Osteocyte (in vitro differentiated cells): ENCODE data around the gene KRT3. TPM values are rescaled to one million over a fixed set of nuclear protein-coding genes. Genes with fewer than 3 reads are reported as not detected.

Source experiments
- DNase-seq: peaks from one replicate; pipeline ENCODE4 v3.0.0; 2021; ENCODE audit warnings: mixed read lengths; ENCODE audit not compliant: unreplicated experiment; ENCODE audit errors: extremely low spot score
- H3K27ac Mint-ChIP-seq: one replicate; pipeline ENCODE4 v1.8.0; 2021; ENCODE audit warnings: mild to moderate bottlenecking, mixed read lengths; ENCODE audit not compliant: unreplicated experiment
- H3K27me3 Mint-ChIP-seq: one replicate; pipeline ENCODE4 v1.8.0; 2021; ENCODE audit warnings: mixed read lengths; ENCODE audit not compliant: unreplicated experiment
- H3K36me3 Mint-ChIP-seq: one replicate; pipeline ENCODE4 v1.8.0; 2021; ENCODE audit warnings: mixed read lengths; ENCODE audit not compliant: unreplicated experiment
- H3K4me1 Mint-ChIP-seq: one replicate; pipeline ENCODE4 v1.8.0; 2021; ENCODE audit warnings: mixed read lengths; ENCODE audit not compliant: unreplicated experiment
- H3K4me3 Mint-ChIP-seq: one replicate; pipeline ENCODE4 v1.8.0; 2021; ENCODE audit warnings: mild to moderate bottlenecking, moderate library complexity, mixed read lengths; ENCODE audit not compliant: unreplicated experiment
- H3K9me3 Mint-ChIP-seq: one replicate; pipeline ENCODE4 v1.8.0; 2021; ENCODE audit warnings: mixed read lengths; ENCODE audit not compliant: unreplicated experiment
- total RNA-seq: library from RNA; stranded (reverse); gene quantifications from 2 replicates; pipeline ENCODE4 v1.2.1, GENCODE V29; 2021
- TF ChIP-seq, protein P1 (sequence below): fragments of 200-600 bp; sonication (generic); IDR thresholded peaks from 2 replicates; pipeline ENCODE4 v1.5.0; 2021; ENCODE audit warnings: antibody characterized with exemption, mild to moderate bottlenecking, moderate library complexity

KRT3 gene
- total RNA-seq, 1 donor from 2014 or later = not detected

DNA sequence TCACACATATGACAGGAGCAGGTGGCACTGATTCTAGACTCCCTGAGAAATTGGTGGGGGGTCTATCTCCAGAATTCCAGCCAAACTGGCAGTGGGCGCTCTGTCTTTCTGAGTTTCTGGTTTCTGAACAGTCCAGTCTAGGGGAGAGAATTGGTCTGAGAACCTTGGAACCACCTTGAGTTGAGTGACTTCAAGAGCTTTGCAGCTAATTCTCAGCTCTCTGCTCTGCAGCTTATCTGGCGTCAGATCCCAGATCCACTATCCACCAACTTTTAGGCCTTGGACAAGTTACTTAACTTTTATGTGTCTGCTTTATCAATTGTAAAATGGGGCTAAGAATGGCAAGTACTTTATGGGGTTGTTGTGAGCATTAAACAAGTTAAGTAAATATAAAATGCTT is 17.1 kb downstream of the KRT3 start:
- Mint-ChIP-seq H3K27ac (no peak overlapping the region), H3K27me3 (peaks cover 48% of the 10 kb centered on the region), H3K4me1 (no peaks in the 10 kb centered on the region), H3K36me3 (no peaks in the 10 kb centered on the region), H3K9me3 (no peaks in the 10 kb centered on the region), H3K4me3 (no peak overlapping the region)
- no peak for DNase-seq
- TF ChIP-seq, protein P1, sequence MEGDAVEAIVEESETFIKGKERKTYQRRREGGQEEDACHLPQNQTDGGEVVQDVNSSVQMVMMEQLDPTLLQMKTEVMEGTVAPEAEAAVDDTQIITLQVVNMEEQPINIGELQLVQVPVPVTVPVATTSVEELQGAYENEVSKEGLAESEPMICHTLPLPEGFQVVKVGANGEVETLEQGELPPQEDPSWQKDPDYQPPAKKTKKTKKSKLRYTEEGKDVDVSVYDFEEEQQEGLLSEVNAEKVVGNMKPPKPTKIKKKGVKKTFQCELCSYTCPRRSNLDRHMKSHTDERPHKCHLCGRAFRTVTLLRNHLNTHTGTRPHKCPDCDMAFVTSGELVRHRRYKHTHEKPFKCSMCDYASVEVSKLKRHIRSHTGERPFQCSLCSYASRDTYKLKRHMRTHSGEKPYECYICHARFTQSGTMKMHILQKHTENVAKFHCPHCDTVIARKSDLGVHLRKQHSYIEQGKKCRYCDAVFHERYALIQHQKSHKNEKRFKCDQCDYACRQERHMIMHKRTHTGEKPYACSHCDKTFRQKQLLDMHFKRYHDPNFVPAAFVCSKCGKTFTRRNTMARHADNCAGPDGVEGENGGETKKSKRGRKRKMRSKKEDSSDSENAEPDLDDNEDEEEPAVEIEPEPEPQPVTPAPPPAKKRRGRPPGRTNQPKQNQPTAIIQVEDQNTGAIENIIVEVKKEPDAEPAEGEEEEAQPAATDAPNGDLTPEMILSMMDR = no peak

DNA sequence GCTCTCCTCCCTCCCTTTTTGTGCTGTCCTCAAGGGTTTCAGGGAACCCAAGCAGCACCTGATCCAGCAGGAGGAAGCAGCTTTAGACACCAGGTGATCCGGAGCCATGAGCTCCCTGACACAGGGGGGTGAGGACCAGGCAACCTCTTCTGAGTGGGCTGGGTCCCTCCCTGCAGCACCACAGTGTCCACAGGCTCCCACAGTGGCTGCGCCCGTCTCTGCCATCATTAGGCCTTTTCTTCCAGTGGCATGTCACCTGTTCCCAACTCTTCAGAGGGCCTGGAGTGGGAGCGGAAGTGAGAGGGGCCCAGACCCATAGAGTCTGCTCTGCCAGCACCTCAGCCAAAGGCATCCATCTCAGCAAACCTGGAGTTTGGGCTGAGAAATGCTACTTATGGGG is 18.4 kb downstream of the KRT3 start:
- Mint-ChIP-seq H3K27ac (no peak overlapping the region), H3K27me3 (peaks cover 55% of the 10 kb centered on the region)

DNA sequence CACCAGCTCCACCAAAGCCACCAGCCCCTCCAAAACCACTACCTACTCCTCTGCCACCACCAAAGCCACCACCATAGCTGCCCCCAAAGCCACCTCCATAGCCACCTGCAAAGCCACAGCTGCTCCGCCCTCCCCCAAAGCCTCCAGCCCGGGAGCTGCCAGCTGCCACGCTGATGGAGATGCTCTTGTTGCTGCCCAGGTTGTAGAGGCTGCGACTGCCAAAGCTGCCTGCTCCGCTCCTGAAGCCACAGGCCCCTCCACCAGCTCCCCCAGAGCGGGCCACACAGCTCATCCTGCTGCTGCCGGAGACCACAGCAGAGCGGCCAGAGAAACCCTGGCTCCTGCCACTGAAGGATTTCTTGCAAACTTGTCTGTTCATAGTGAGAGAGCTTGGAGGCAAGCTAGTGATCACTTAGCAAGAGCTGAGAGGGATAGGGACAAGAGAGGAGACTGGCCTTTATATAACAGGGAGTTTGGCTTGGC is 19.0 kb downstream of the KRT3 start, which contains the start of gene KRT76:
KRT76 (minus strand) TSS at position 433 of the 483 bp plus-strand sequence; CDS start at position 379, 54 bp downstream.
- H3K27ac Mint-ChIP-seq = no peak within 1 kb of the TSS
- peaks cover 52% of the 10 kb centered on the region for H3K27me3 Mint-ChIP-seq
- no peaks in the 10 kb centered on the region for H3K36me3 Mint-ChIP-seq
- H3K4me1 Mint-ChIP-seq = no peaks in the 10 kb centered on the region
- DNase-seq = no peak
- TF ChIP-seq, protein P1 = no peak
- no peaks in the 10 kb centered on the region for H3K9me3 Mint-ChIP-seq
- no peak within 1 kb of the TSS for H3K4me3 Mint-ChIP-seq

More for the DNA sequence above, 18.4 kb downstream of the KRT3 start:
- no peak for DNase-seq
- TF ChIP-seq, protein P1 = no peak
- H3K4me3 Mint-ChIP-seq = no peak overlapping the region
- H3K36me3 Mint-ChIP-seq = no peaks in the 10 kb centered on the region
- no peaks in the 10 kb centered on the region for H3K9me3 Mint-ChIP-seq
- no peaks in the 10 kb centered on the region for H3K4me1 Mint-ChIP-seq

DNA sequence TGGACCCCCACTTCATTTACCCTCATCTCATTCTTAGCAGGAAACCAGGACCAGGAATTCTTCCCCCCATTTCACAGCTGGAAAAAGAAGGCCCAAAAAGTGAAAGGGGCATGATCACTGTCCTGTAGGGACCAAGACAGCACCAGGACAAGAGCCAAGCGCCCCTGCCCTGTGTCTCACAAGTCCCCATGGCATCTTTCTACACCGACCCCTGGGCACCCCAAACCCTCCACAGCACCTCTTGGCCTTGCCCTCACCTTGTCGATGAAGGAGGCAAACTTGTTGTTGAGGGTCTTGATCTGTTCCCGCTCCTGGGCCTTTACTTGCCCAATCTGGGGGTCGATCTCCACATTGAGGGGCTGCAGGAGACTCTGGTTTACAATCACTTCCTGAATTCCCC is 19.5 kb downstream of the KRT3 start:
- H3K27me3 Mint-ChIP-seq = peaks cover 47% of the 10 kb centered on the region
- DNase-seq = no peak
- H3K4me3 Mint-ChIP-seq = no peak overlapping the region
- no peaks in the 10 kb centered on the region for H3K36me3 Mint-ChIP-seq
- H3K4me1 Mint-ChIP-seq = no peaks in the 10 kb centered on the region
- TF ChIP-seq, protein P1 = no peak
- no peaks in the 10 kb centered on the region for H3K9me3 Mint-ChIP-seq
- no peak overlapping the region for H3K27ac Mint-ChIP-seq

- TF ChIP-seq, protein P1 = no peak
- H3K27me3 Mint-ChIP-seq = peaks cover 48% of the 10 kb centered on the region
- no peak overlapping the region for H3K4me3 Mint-ChIP-seq
These were observed 21.2 kb downstream of the KRT3 start for GRCh38 chr12:52774629-52775250.

More at GRCh38 chr12:52774629-52775250, 21.2 kb downstream of the KRT3 start:
- Mint-ChIP-seq H3K27ac (no peak overlapping the region), H3K4me1 (no peaks in the 10 kb centered on the region), H3K9me3 (no peaks in the 10 kb centered on the region), H3K36me3 (no peaks in the 10 kb centered on the region)
- no peak for DNase-seq
